ENCODE data around the gene LIFR.

The LIFR gene

DNA sequence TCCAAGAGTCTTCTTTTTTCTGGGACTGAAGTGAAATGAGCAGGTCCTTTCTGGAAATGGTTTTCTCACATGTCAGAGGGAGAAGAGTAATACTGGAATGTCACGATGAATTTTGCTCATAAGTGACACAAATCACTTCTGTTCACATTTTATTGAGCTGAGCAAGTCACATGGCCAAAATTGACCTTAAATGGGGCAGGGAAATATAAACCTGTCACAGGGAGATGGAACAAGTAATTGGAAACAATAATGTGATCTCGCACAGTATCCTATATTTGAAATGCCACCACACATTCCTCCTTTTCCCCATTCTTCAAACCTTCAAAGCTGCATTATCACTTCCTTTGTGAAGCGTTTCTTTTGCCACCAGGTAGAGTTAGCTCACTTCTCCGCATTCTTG is 25.2 kb upstream of the LIFR start:
- TF ChIP-seq, protein P1, sequence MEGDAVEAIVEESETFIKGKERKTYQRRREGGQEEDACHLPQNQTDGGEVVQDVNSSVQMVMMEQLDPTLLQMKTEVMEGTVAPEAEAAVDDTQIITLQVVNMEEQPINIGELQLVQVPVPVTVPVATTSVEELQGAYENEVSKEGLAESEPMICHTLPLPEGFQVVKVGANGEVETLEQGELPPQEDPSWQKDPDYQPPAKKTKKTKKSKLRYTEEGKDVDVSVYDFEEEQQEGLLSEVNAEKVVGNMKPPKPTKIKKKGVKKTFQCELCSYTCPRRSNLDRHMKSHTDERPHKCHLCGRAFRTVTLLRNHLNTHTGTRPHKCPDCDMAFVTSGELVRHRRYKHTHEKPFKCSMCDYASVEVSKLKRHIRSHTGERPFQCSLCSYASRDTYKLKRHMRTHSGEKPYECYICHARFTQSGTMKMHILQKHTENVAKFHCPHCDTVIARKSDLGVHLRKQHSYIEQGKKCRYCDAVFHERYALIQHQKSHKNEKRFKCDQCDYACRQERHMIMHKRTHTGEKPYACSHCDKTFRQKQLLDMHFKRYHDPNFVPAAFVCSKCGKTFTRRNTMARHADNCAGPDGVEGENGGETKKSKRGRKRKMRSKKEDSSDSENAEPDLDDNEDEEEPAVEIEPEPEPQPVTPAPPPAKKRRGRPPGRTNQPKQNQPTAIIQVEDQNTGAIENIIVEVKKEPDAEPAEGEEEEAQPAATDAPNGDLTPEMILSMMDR (IDR thresholded peaks at IDR 0.05) = no peak
- no peak for TF ChIP-seq ZFX (IDR thresholded peaks at IDR 0.05; ENCODE audit: borderline replicate concordance)
- no peak overlapping the region for H3K27ac ChIP-seq

- no peak for TF ChIP-seq ZFX (IDR thresholded peaks at IDR 0.05; ENCODE audit: borderline replicate concordance)
- TF ChIP-seq, protein P1 (IDR thresholded peaks at IDR 0.05) = no peak
- H3K27ac ChIP-seq = no peak overlapping the region
These were observed 22.7 kb upstream of the LIFR start for GRCh38 chr5:38579105-38579504.

- no peak for TF ChIP-seq ZFX (IDR thresholded peaks at IDR 0.05; ENCODE audit: borderline replicate concordance)
- TF ChIP-seq, protein P1 (IDR thresholded peaks at IDR 0.05) = no peak
These were observed 20.7 kb upstream of the LIFR start for GRCh38 chr5:38576961-38577684.

DNA sequence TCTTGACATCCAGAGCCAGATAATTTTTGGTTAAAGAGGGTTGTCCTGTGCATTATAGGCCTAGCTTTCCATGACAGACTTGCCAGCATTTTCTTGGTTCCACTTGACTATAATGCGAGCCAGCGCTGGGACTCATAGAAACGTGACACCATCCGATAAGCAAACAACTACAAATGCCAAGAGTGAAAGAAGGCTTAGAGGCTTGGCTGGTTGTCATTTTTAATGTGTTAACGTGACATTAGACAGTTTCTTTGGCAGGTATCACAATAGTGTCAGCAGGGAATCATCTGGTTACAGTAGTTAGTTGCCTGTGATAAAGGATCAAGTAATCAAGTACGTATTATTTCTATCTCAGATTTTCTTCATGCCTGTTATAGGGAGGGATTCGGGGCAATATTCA is 20.0 kb upstream of the LIFR start:
- H3K27ac ChIP-seq = peak overlapping the region; percentile 62
- no peak for TF ChIP-seq ZFX (IDR thresholded peaks at IDR 0.05; ENCODE audit: borderline replicate concordance)
- TF ChIP-seq, protein P1 (IDR thresholded peaks at IDR 0.05) = no peak

More at GRCh38 chr5:38576961-38577684, 20.7 kb upstream of the LIFR start:
- peak overlapping the region; percentile 62 for H3K27ac ChIP-seq

DNA sequence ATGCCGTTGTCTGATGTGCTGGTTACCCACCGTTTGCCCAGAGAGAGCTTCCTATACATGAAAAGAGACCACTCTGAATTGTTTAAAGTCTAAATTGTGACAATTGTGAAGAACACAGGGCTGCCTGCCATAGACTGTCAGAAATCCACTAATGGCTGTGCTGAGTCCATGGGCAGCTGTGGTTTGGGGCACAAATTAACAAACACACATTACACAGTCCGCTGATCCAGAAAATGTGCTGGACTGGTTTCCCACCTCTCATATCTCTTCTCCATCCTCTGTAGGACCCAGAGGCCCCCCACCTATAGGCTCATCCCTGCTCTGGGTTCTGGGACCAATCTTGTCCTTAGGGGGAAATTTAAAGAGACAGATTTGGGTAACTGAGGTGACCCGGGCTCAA is 19.0 kb upstream of the LIFR start:
- TF ChIP-seq, protein P1 (IDR thresholded peaks at IDR 0.05) = no peak
- no peak for TF ChIP-seq ZFX (IDR thresholded peaks at IDR 0.05; ENCODE audit: borderline replicate concordance)
- H3K27ac ChIP-seq = no peak overlapping the region

- TF ChIP-seq, protein P1 (IDR thresholded peaks at IDR 0.05) = no peak
- TF ChIP-seq ZFX (IDR thresholded peaks at IDR 0.05; ENCODE audit: borderline replicate concordance) = no peak
- no peak overlapping the region for H3K27ac ChIP-seq
These were observed 17.6 kb upstream of the LIFR start for GRCh38 chr5:38574009-38574408.

DNA sequence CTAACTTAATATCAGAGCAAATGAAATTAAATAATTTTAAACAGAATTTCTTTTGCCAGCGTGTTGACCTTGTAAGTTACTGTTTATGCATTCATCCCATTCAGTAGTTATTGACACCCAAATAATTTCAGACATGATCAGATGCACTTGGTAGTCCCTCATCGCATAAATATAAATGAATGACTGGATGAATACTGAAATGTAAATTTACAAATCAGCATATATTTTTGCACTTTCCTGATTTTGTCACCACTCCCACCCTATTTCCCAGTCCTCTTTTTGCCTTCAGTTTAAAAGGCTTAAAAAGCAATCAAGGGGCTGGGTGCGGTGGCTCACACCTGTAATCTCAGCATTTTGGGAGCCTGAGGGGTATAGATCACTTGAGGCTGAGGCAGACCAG is 17.1 kb upstream of the LIFR start:
- H3K27ac ChIP-seq = no peak overlapping the region
- TF ChIP-seq ZFX (IDR thresholded peaks at IDR 0.05; ENCODE audit: borderline replicate concordance) = no peak
- TF ChIP-seq, protein P1 (IDR thresholded peaks at IDR 0.05) = no peak

Measured in 22Rv1 (cell line).